Nephron progenitor cell (in vitro differentiated cells): Measurements from ENCODE around the gene IL2RA.
"Not testable (repeated sequence)": the region's sequence is repeated elsewhere in the genome, so short reads cannot be mapped to it uniquely, and the experiment has no call there.

Source experiments
- DNase-seq: peaks from one replicate; pipeline ENCODE4 v3.0.0; 2021
- H3K27ac Mint-ChIP-seq: 2 replicates; pipeline ENCODE4 v1.8.0; 2021; ENCODE audit warnings: mild to moderate bottlenecking, moderate library complexity, mixed read lengths
- H3K27me3 Mint-ChIP-seq: 2 replicates; pipeline ENCODE4 v1.8.0; 2021; ENCODE audit warnings: mild to moderate bottlenecking, low read depth, mixed read lengths; ENCODE audit not compliant: poor library complexity
- H3K36me3 Mint-ChIP-seq: 2 replicates; pipeline ENCODE4 v1.8.0; 2021; ENCODE audit warnings: low read depth, mixed read lengths
- H3K4me1 Mint-ChIP-seq: 2 replicates; pipeline ENCODE4 v1.8.0; 2021; ENCODE audit warnings: mixed read lengths
- H3K4me3 Mint-ChIP-seq: 2 replicates; pipeline ENCODE4 v1.8.0; 2021; ENCODE audit warnings: mild to moderate bottlenecking, moderate library complexity, mixed read lengths
- H3K9me3 Mint-ChIP-seq: 2 replicates; pipeline ENCODE4 v1.8.0; 2021; ENCODE audit warnings: mild to moderate bottlenecking, moderate library complexity, mixed read lengths
- TF ChIP-seq, protein P1 (sequence below): fragments of 200-600 bp; sonication (generic); IDR thresholded peaks from 2 replicates; pipeline ENCODE4 v1.5.0; 2021; ENCODE audit warnings: antibody characterized with exemption

Gene IL2RA

DNA sequence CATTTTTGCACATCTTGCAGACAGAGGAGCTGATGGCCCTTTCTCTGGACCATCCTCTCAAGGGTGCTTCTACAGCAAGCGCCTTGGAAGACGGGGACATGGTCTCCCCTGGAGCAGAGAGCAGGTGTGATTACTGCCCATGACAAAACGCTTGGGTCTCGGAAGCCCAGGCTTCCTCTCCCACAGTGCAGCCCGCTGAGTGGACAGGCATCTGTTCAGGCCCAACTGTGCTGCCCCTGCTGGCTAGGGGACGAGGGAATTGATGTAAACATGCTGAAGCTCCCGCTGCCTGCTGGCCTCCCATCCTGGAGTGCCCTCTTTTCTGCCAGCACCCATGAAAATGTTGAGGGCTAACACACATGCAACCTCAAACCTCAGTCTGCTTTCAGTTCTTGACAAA is 99.1 kb downstream of the IL2RA start:
- DNase-seq: no peak
- TF ChIP-seq, protein P1, sequence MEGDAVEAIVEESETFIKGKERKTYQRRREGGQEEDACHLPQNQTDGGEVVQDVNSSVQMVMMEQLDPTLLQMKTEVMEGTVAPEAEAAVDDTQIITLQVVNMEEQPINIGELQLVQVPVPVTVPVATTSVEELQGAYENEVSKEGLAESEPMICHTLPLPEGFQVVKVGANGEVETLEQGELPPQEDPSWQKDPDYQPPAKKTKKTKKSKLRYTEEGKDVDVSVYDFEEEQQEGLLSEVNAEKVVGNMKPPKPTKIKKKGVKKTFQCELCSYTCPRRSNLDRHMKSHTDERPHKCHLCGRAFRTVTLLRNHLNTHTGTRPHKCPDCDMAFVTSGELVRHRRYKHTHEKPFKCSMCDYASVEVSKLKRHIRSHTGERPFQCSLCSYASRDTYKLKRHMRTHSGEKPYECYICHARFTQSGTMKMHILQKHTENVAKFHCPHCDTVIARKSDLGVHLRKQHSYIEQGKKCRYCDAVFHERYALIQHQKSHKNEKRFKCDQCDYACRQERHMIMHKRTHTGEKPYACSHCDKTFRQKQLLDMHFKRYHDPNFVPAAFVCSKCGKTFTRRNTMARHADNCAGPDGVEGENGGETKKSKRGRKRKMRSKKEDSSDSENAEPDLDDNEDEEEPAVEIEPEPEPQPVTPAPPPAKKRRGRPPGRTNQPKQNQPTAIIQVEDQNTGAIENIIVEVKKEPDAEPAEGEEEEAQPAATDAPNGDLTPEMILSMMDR: no peak
- Mint-ChIP-seq H3K4me1 (peaks cover 9% of the 10 kb centered on the region), H3K27ac (no peak overlapping the region), H3K36me3 (no peaks in the 10 kb centered on the region), H3K9me3 (no peaks in the 10 kb centered on the region), H3K4me3 (no peak overlapping the region), H3K27me3 (peaks cover 18% of the 10 kb centered on the region)

DNA sequence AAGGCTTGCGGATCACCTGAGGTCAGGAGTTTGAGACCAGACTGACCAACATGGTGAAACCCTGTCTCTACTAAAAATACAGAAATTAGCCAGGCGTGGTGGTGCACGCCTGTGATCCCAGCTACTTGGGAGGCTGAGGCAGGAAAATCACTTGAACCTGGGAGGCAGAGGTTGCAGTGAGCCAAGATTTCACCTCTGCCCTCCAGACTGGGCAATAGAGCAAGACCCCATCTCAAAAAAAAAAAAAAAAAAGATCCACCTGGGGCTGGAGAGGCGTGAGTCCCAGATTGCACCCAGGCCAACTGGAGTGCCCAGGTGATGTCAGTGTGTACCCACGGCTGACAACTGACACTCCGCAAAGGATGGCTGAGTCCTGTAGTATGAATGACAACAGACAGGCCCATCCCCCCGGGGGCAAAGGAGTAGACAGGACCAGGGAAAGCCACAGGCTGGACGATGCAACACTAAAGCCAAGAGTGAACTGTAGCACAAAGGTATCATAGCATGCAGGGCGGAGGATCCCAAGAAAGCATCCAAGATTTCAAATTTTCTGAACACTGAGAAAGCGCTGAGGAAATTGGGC is 99.7 kb downstream of the IL2RA start:
- H3K4me3 Mint-ChIP-seq, DNase-seq, H3K9me3 Mint-ChIP-seq, H3K27ac Mint-ChIP-seq, H3K36me3 Mint-ChIP-seq, H3K4me1 Mint-ChIP-seq: not testable (repeated sequence)
- peaks cover 15% of the 10 kb centered on the region for H3K27me3 Mint-ChIP-seq

DNA sequence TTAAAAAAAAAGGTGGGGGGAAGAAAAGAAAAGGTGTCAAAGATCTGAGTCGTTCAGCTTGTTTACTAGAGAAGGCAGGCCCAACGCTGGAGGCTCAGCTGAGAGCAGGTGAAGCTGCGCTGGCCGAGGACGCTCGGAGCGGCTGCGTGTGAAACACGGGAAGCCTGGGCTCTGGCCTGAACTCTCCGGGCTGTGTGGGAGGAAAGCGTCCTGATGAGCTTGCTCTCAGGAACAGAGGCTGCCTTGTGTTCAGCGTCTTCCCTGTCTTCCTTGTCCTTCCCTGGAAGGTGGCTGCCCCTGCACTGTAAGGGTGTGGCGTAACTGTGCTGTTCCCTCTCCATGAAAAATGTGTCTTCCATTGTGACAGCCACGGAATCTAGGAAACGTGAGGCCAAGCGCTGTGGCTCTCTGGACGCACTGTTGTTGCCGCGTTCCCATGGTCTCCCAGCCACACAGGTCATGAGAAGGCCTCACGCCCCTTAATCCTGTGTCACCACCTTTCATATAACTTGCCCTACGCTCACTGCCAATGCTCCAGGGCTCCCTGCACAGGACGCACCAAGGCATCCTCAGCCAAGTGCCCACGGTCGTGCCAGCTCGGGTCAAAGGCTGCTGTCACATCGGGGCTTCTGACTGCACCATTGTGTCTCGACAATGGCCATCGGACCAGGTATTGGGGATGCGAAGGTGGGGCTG is 100.6 kb downstream of the IL2RA start:
- H3K9me3 Mint-ChIP-seq: no peaks in the 10 kb centered on the region
- TF ChIP-seq, protein P1: no peak
- H3K27ac Mint-ChIP-seq: peak overlapping the region; percentile 81
- H3K4me1 Mint-ChIP-seq: peaks cover 9% of the 10 kb centered on the region
- DNase-seq: no peak
- peaks cover 12% of the 10 kb centered on the region for H3K27me3 Mint-ChIP-seq
- no peaks in the 10 kb centered on the region for H3K36me3 Mint-ChIP-seq
- no peak overlapping the region for H3K4me3 Mint-ChIP-seq

DNA sequence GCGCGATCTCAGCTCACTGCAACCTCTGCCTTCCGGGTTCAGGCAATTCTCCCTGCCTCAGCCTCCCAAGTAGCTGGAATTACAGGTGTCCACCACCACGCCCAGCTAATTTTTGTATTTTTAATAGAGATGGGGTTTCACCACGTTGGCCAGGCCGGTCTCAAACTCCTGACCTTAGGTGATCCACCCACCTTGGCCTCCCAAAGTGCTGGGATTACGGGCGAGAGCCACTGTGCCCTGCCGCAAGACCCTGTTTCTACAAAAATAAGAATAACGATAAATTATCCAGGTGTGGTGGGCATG is 101.2 kb downstream of the IL2RA start:
- not testable (repeated sequence) for H3K4me3 Mint-ChIP-seq, H3K4me1 Mint-ChIP-seq, DNase-seq, H3K36me3 Mint-ChIP-seq, H3K27ac Mint-ChIP-seq, H3K9me3 Mint-ChIP-seq
- H3K27me3 Mint-ChIP-seq: peaks cover 16% of the 10 kb centered on the region
